HepG2 (cell line): ENCODE results near the gene NOL4L. TPM values are rescaled to one million over a fixed set of nuclear protein-coding genes. Genes with fewer than 3 reads are reported as not detected.
A peak's percentile ranks its signal among the peaks of the same experiment; 100 is the strongest.

Experiments used
- ARID2 ChIP-seq: sonication (generic); formaldehyde crosslinking; IDR thresholded peaks from 2 replicates; pipeline ENCODE4 v1.8.1; 2022; ENCODE audit warnings: mild to moderate bottlenecking, missing genetic modification reagents, borderline replicate concordance
- CTCF ChIP-seq: sonication (generic); formaldehyde crosslinking; IDR thresholded peaks from 2 replicates; pipeline ENCODE4 v1.5.0; 2020; ENCODE audit warnings: mild to moderate bottlenecking, missing genetic modification reagents, moderate library complexity
- ELF4 ChIP-seq: sonication (generic); formaldehyde crosslinking; IDR thresholded peaks from 2 replicates; pipeline ENCODE4 v1.5.0; 2020; ENCODE audit warnings: missing genetic modification reagents, mild to moderate bottlenecking, moderate library complexity, borderline replicate concordance
- ETV5 ChIP-seq: IDR thresholded peaks from 2 replicates; pipeline ENCODE4 v1.6.1; 2018; ENCODE audit warnings: missing biosample characterization, missing genetic modification reagents, inconsistent platforms, borderline replicate concordance
- GTF3A ChIP-seq: sonication (generic); formaldehyde crosslinking; conservative IDR thresholded peaks from 2 replicates; pipeline ENCODE4 v1.4.0; 2020; ENCODE audit warnings: mild to moderate bottlenecking, missing genetic modification reagents
- HNRNPLL ChIP-seq: fragments of 200-400 bp; formaldehyde crosslinking; IDR thresholded peaks from 2 replicates; pipeline ENCODE4 v1.6.1; 2017; ENCODE audit warnings: mild to moderate bottlenecking, low read depth, low read length; ENCODE audit not compliant: poor library complexity, severe bottlenecking
- MAZ ChIP-seq, 2 experiments: sonication (generic) in 1 of 2; formaldehyde crosslinking in 1 of 2; IDR thresholded peaks; 2 replicates each; pipeline versions ENCODE4 v1.5.0 to v1.6.1; 2012 to 2020; ENCODE audit warnings: low read depth in 2 of 2, mild to moderate bottlenecking in 2 of 2, borderline replicate concordance in 1 of 2, improper control_type of control experiment in 1 of 2, low read length in 1 of 2, missing genetic modification reagents in 1 of 2, moderate library complexity in 1 of 2
- MEF2D ChIP-seq: sonication (generic); formaldehyde crosslinking; IDR thresholded peaks from 2 replicates; pipeline ENCODE4 v1.5.1; 2020; ENCODE audit warnings: mild to moderate bottlenecking, missing genetic modification reagents
- NFRKB ChIP-seq: fragments of 450-650 bp; IDR thresholded peaks from 2 replicates; pipeline ENCODE4 v1.6.1; 2017
- NONO ChIP-seq, 2 experiments: fragments of 450-650 bp in 1 of 2; sonication (generic) in 1 of 2; formaldehyde crosslinking in 1 of 2; IDR thresholded peaks in 1 of 2; conservative IDR thresholded peaks in 1 of 2; 2 replicates each; pipeline versions ENCODE4 v1.6.1 to v1.8.0; 2017 to 2022; ENCODE audit warnings: mild to moderate bottlenecking in 1 of 2, missing genetic modification reagents in 1 of 2, moderate library complexity in 1 of 2
- NR3C1 ChIP-seq: sonication (generic); formaldehyde crosslinking; IDR thresholded peaks from 2 replicates; pipeline ENCODE4 v1.4.0; 2020; ENCODE audit warnings: missing genetic modification reagents
- REPIN1 ChIP-seq: sonication (generic); formaldehyde crosslinking; IDR thresholded peaks from 2 replicates; pipeline ENCODE4 v1.8.0; 2022; ENCODE audit warnings: missing genetic modification reagents, low read depth, mild to moderate bottlenecking, borderline replicate concordance
- SALL2 ChIP-seq: sonication (generic); formaldehyde crosslinking; IDR thresholded peaks from 2 replicates; pipeline ENCODE4 v1.8.1; 2023; ENCODE audit warnings: mild to moderate bottlenecking, missing genetic modification reagents, inconsistent platforms
- SNRNP70 ChIP-seq: fragments of 200-400 bp; formaldehyde crosslinking; IDR thresholded peaks from 2 replicates; pipeline ENCODE4 v1.6.1; 2017; ENCODE audit warnings: mild to moderate bottlenecking, low read depth, low read length, moderate library complexity
- STAT5B ChIP-seq: sonication (generic); formaldehyde crosslinking; IDR thresholded peaks from 2 replicates; pipeline ENCODE4 v1.4.0; 2020; ENCODE audit warnings: missing genetic modification reagents
- ZBTB38 ChIP-seq: sonication (generic); formaldehyde crosslinking; IDR thresholded peaks from 2 replicates; pipeline ENCODE4 v1.5.1; 2020; ENCODE audit warnings: mild to moderate bottlenecking, missing genetic modification reagents
- ZNF670 ChIP-seq: sonication (generic); formaldehyde crosslinking; IDR thresholded peaks from 2 replicates; pipeline ENCODE4 v1.8.0; 2022; ENCODE audit warnings: mild to moderate bottlenecking, missing genetic modification reagents, borderline replicate concordance
- ZNF687 ChIP-seq: sonication (generic); formaldehyde crosslinking; IDR thresholded peaks from 2 replicates; pipeline ENCODE4 v1.5.1; 2020; ENCODE audit warnings: mild to moderate bottlenecking, missing genetic modification reagents, moderate library complexity
- ZNF691 ChIP-seq: sonication (generic); formaldehyde crosslinking; IDR thresholded peaks from 2 replicates; pipeline ENCODE4 v1.4.0; 2020; ENCODE audit warnings: missing genetic modification reagents, low read depth, mild to moderate bottlenecking, borderline replicate concordance
- ZNF766 ChIP-seq: sonication (generic); formaldehyde crosslinking; IDR thresholded peaks from 2 replicates; pipeline ENCODE4 v1.5.0; 2020; ENCODE audit warnings: missing genetic modification reagents, borderline replicate concordance
- ZNF788 ChIP-seq: sonication (generic); formaldehyde crosslinking; IDR thresholded peaks from 2 replicates; pipeline ENCODE4 v1.5.0; 2020; ENCODE audit warnings: mild to moderate bottlenecking, missing genetic modification reagents, borderline replicate concordance
- ZSCAN30 ChIP-seq: sonication (generic); formaldehyde crosslinking; IDR thresholded peaks from 2 replicates; pipeline ENCODE4 v1.5.0; 2020; ENCODE audit warnings: mild to moderate bottlenecking, missing genetic modification reagents
- polyA plus RNA-seq, 8 experiments: library from polyadenylated mRNA; depleted of rRNA in 3 of 8; stranded (reverse) in 7 of 8; unstranded in 1 of 8; fragments of >200 nt; fragmentation: Illumina TruSeq in 4 of 8; extraction: Trizol in 4 of 8; gene quantifications; 2 replicates each; pipeline versions ENCODE4 v1.2.1 to v1.2.3, GENCODE V29; 2011 to 2016; ENCODE audit warnings: low read depth in 4 of 8, missing spikeins in 1 of 8, mixed read lengths in 1 of 8; ENCODE audit not compliant: insufficient read depth in 1 of 8
- total RNA-seq, 5 experiments: library from RNA; depleted of rRNA; stranded (reverse); fragments of >200 nt; fragmentation: Illumina TruSeq; extraction: Trizol; gene quantifications; 2 replicates each; pipeline ENCODE4 v1.2.3, GENCODE V29; 2016; ENCODE audit warnings: low read depth in 1 of 5

The NOL4L gene
- total and polyA plus RNA-seq, 2 of the 13 experiments (the other 11 are each of a cell fraction or from before 2014, with no cell fraction given): 16.6 to 35.4 TPM

GRCh38 chr20:32470025-32470861 is 114.9 kb downstream of the NOL4L start (continued):
- TF ChIP-seq ZNF687 (peak; percentile 78), CTCF (CRISPR knock-in tag) (peak; percentile 72), ZNF766 (CRISPR knock-in tag) (peak; percentile 56; the same call in 1 of the 2 replicates), ZBTB38 (CRISPR knock-in tag) (peak; percentile 97), NR3C1 (CRISPR knock-in tag) (no peak), NFRKB (no peak), ETV5 (CRISPR knock-in tag) (peak; percentile 33; the same call in 1 of the 2 replicates), REPIN1 (CRISPR knock-in tag) (peak; percentile 69; the same call in 1 of the 2 replicates), STAT5B (CRISPR knock-in tag) (0 out of 2 replicates have a peak, but pooled peaks have one; percentile 50), ZNF670 (CRISPR knock-in tag) (no peak), ELF4 (no peak), MAZ (IDR thresholded peaks at IDR 0.05; ENCODE audit: borderline replicate concordance, low read depth, low read length) (no peak), MAZ (CRISPR knock-in tag; IDR thresholded peaks at IDR 0.05; ENCODE audit: low read depth) (no peak), HNRNPLL (peak; percentile 36), ZSCAN30 (CRISPR knock-in tag) (no peak), SALL2 (CRISPR knock-in tag) (no peak), MEF2D (no peak), NONO (IDR thresholded peaks at IDR 0.05) (no peak), NONO (CRISPR knock-in tag; conservative IDR thresholded peaks at IDR 0.05) (peak; percentile 81), ARID2 (no peak), GTF3A (CRISPR knock-in tag) (peak; percentile 90; the same call in 1 of the 2 replicates), ZNF691 (CRISPR knock-in tag) (peak; percentile 21; the same call in 1 of the 2 replicates), ZNF788 (CRISPR knock-in tag) (no peak), SNRNP70 (no peak)
